Measurements from ENCODE around the gene ABCB10. TPM values are rescaled to one million over a fixed set of nuclear protein-coding genes. Genes with fewer than 3 reads are reported as not detected.

The ABCB10 gene
- total and polyA plus RNA-seq, 4 donors, result 6.2 to 190 (median 11.5) TPM

- DNase-seq (ENCODE audit: low spot score), result no peak
- 100% methylated on average over 1 of the region's 1 CpG for WGBS
- no peaks in the 10 kb centered on the region for H3K27me3 ChIP-seq (ENCODE audit: control insufficient read depth in 4 of 4, insufficient read depth in 4 of 4, low read length in 3 of 4)
- peaks cover 0 to 10% (median 1%) of the 10 kb centered on the region in 4 donors for H3K4me1 ChIP-seq (ENCODE audit: control insufficient read depth in 4 of 4, insufficient read depth in 4 of 4, low read length in 3 of 4)
- H3K27ac ChIP-seq (ENCODE audit: low read depth in 1 of 2, low read length in 2 of 2), result no peak overlapping the region
- peaks cover 3 to 24% (median 19%) of the 10 kb centered on the region in 4 donors for H3K36me3 ChIP-seq (ENCODE audit: control insufficient read depth in 4 of 4, insufficient read depth in 3 of 4, low read depth in 1 of 4, low read length in 3 of 4)
- no peak for TF ChIP-seq ZBTB33 (IDR thresholded peaks at IDR 0.05)
- TF ChIP-seq JUND (IDR thresholded peaks at IDR 0.05), result no peak
- no peak for TF ChIP-seq YY1 (IDR thresholded peaks at IDR 0.05)
- no peak for TF ChIP-seq TAF1 (conservative IDR thresholded peaks at IDR 0.05)
- TF ChIP-seq HNF4G (IDR thresholded peaks at IDR 0.05), result no peak
- TF ChIP-seq, protein P1, sequence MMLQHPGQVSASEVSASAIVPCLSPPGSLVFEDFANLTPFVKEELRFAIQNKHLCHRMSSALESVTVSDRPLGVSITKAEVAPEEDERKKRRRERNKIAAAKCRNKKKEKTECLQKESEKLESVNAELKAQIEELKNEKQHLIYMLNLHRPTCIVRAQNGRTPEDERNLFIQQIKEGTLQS (IDR thresholded peaks at IDR 0.05), result no peak
- no peak for TF ChIP-seq RXRA (IDR thresholded peaks at IDR 0.05)
- no peak for TF ChIP-seq CTCF (IDR thresholded peaks at IDR 0.05; ENCODE audit: low read depth, low read length, missing input control)
- TF ChIP-seq EGR1 (IDR thresholded peaks at IDR 0.05; ENCODE audit: low read depth in 2 of 2), result no peak
- no peak for TF ChIP-seq HNF4A (conservative IDR thresholded peaks at IDR 0.05)
- no peak for TF ChIP-seq SP1 (IDR thresholded peaks at IDR 0.05)
- no peak for TF ChIP-seq GABPA (IDR thresholded peaks at IDR 0.05 in 1 of 2, conservative IDR thresholded peaks at IDR 0.05 in 1 of 2)
- no peak overlapping the region for H3K9ac ChIP-seq (ENCODE audit: low read depth in 1 of 2, low read length in 2 of 2)
- no peaks in the 10 kb centered on the region for H3K9me3 ChIP-seq (ENCODE audit: control insufficient read depth in 4 of 4, low read length in 3 of 4)
- H3K4me3 ChIP-seq (ENCODE audit: low read depth in 1 of 3, low read length in 3 of 3), result no peak overlapping the region
These were observed 13.9 kb downstream of the ABCB10 start for GRCh38 chr1:229544587-229544986.

GRCh38 chr1:229539863-229540506 lies 18.5 kb downstream of the ABCB10 start:
- Histone ChIP-seq H3K27me3 (ENCODE audit: control insufficient read depth in 4 of 4, insufficient read depth in 4 of 4, low read length in 3 of 4) (no peaks in the 10 kb centered on the region), H3K4me3 (ENCODE audit: low read depth in 1 of 3, low read length in 3 of 3) (no peak overlapping the region), H3K27ac (ENCODE audit: low read depth in 1 of 2, low read length in 2 of 2) (no peak overlapping the region), H3K9me3 (ENCODE audit: control insufficient read depth in 4 of 4, low read length in 3 of 4) (no peaks in the 10 kb centered on the region), H3K36me3 (ENCODE audit: control insufficient read depth in 4 of 4, insufficient read depth in 3 of 4, low read depth in 1 of 4, low read length in 3 of 4) (peaks cover 0 to 39% (median 31%) of the 10 kb centered on the region in 4 donors), H3K9ac (ENCODE audit: low read depth in 1 of 2, low read length in 2 of 2) (no peak overlapping the region), H3K4me1 (ENCODE audit: control insufficient read depth in 4 of 4, insufficient read depth in 4 of 4, low read length in 3 of 4) (peaks cover 0 to 9% (median 1%) of the 10 kb centered on the region in 4 donors)
- no peak for DNase-seq (ENCODE audit: low spot score)
- 73% methylated on average over 6 of the region's 6 CpGs for WGBS
- TF ChIP-seq REST (IDR thresholded peaks at IDR 0.05), result no peak
- peak in 1 of 2 donors; percentile 3 for TF ChIP-seq HNF4A (conservative IDR thresholded peaks at IDR 0.05)
